ENCODE results near the gene CDX1.

Gene CDX1

GRCh38 chr5:150125334-150125733 is 41.2 kb upstream of the CDX1 start:
- no peak for DNase-seq (ENCODE audit: low spot score)
- Histone ChIP-seq H3K27ac (peak overlapping the region; percentile 23 to 25), H3K4me3 (no peak overlapping the region)
- TF ChIP-seq, protein P1, sequence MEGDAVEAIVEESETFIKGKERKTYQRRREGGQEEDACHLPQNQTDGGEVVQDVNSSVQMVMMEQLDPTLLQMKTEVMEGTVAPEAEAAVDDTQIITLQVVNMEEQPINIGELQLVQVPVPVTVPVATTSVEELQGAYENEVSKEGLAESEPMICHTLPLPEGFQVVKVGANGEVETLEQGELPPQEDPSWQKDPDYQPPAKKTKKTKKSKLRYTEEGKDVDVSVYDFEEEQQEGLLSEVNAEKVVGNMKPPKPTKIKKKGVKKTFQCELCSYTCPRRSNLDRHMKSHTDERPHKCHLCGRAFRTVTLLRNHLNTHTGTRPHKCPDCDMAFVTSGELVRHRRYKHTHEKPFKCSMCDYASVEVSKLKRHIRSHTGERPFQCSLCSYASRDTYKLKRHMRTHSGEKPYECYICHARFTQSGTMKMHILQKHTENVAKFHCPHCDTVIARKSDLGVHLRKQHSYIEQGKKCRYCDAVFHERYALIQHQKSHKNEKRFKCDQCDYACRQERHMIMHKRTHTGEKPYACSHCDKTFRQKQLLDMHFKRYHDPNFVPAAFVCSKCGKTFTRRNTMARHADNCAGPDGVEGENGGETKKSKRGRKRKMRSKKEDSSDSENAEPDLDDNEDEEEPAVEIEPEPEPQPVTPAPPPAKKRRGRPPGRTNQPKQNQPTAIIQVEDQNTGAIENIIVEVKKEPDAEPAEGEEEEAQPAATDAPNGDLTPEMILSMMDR (IDR thresholded peaks at IDR 0.05): no peak

DNA sequence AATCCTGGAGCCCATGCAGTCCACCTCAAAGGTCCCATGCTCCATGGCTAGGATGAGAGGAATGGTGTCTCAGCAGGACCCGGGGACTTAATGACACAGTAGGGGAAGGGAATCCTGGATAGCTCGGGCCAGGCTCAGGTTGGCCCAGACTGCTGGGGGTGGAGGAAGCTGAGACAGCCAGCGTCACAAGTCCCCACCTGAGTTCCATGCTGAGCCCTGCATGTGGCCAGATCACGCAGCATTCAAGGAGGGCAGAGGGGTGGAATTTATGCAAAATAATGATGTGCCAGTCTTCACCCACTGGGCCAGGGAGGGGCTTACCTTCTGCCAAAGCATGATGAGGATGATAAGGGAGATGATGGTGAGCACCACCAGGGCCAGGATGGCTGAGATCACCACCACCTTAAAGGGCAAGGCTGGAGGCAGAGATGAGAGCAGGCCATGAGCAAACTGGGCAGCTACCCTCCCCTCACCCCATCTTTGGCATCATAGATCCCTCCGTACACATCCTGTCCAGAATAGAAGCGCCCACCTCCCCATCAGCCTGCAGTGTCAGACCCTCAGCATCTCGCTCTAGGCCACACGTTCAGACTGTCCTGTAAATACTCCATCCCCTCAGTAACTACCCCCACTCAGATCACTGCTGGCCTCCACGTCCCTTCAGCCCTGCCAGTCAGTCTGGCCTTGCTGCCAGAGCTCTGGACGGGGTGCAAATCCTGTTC is 40.2 kb upstream of the CDX1 start:
- Histone ChIP-seq H3K4me3 (no peak overlapping the region), H3K27ac (peak overlapping the region; percentile 25 to 45)
- DNase-seq (ENCODE audit: low spot score): no peak
- TF ChIP-seq, protein P1 (IDR thresholded peaks at IDR 0.05): no peak

GRCh38 chr5:150126921-150127265 is 39.7 kb upstream of the CDX1 start:
- DNase-seq (ENCODE audit: low spot score): no peak
- H3K27ac ChIP-seq: peak overlapping the region; percentile 25 to 45

GRCh38 chr5:150129454-150129812 is 37.1 kb upstream of the CDX1 start:
- Histone ChIP-seq H3K27ac (peak overlapping the region; percentile 43 to 79), H3K4me3 (peak overlapping the region; percentile 48)
- DNase-seq (ENCODE audit: low spot score): no peak
- TF ChIP-seq, protein P1 (IDR thresholded peaks at IDR 0.05): no peak

More at GRCh38 chr5:150126921-150127265, 39.7 kb upstream of the CDX1 start:
- no peak overlapping the region for H3K4me3 ChIP-seq
- TF ChIP-seq, protein P1 (IDR thresholded peaks at IDR 0.05): no peak

GRCh38 chr5:150129813-150130492 is 36.6 kb upstream of the CDX1 start:
- H3K4me3 ChIP-seq: peak overlapping the region; percentile 48
- TF ChIP-seq, protein P1 (IDR thresholded peaks at IDR 0.05): peak; percentile 88
- H3K27ac ChIP-seq: peak overlapping the region; percentile 43 to 79
- DNase-seq (ENCODE audit: low spot score): peak; percentile 90

GRCh38 chr5:150130493-150130922 is 36.1 kb upstream of the CDX1 start:
- H3K4me3 ChIP-seq: no peak overlapping the region
- H3K27ac ChIP-seq: peak overlapping the region; percentile 43 to 79
- TF ChIP-seq, protein P1 (IDR thresholded peaks at IDR 0.05): no peak
- no peak for DNase-seq (ENCODE audit: low spot score)

- Histone ChIP-seq H3K27ac (peak overlapping the region in 1 of 2 donors; percentile 98), H3K4me3 (no peak overlapping the region)
- TF ChIP-seq, protein P1 (IDR thresholded peaks at IDR 0.05): no peak
- no peak for DNase-seq (ENCODE audit: low spot score)
These were observed 35.1 kb upstream of the CDX1 start for GRCh38 chr5:150131461-150131860.
